ENCODE data around the gene GNAZ. TPM values are rescaled to one million over a fixed set of nuclear protein-coding genes. Genes with fewer than 3 reads are reported as not detected.

The GNAZ gene
- 0.87 and 1.2 TPM in 2 replicates for total RNA-seq

DNA sequence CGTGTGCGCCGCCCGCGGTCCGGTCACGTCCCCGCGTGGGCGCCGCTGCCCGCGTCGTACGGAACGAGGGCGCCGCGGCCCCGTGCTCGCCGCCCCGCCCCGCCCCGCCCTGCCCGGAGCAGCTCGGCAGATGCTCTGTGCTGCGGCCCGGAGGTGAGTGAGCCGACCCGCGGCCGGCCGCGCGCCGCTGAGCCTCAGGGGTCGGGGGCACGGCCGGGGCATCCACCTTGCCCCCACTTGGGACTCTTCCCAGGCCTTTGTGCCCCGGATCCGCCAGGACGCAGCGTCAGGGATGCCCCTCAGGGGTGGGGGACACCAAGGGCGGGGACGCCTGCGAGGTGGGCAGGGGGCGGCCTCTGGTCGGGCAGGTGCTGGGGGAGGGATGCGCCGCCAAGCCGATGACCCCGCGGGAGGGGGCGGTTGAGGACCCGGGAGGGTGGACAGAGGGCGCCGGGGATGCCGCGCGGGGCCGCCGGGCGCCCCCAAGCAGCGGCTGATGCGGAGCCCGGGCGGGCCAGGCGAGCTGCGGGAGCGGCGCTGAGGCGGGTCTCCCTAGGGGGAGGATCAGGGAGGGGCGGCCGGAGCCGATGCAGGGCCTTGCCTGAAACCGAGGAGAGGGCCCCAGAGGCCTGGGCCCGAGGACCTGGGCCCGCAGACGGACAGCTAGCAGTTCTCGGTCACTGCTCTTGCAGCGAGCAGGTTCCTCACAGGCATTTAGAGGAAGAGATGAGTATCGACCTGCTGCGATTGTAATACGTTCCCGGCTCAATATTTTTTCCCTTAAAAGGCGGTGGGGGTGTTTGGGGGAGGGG lies at the start of gene GNAZ:
GNAZ (plus strand) TSS at position 102 of the 812 bp plus-strand sequence. CDS start 25,177 bp downstream, outside the sequence.

DNA sequence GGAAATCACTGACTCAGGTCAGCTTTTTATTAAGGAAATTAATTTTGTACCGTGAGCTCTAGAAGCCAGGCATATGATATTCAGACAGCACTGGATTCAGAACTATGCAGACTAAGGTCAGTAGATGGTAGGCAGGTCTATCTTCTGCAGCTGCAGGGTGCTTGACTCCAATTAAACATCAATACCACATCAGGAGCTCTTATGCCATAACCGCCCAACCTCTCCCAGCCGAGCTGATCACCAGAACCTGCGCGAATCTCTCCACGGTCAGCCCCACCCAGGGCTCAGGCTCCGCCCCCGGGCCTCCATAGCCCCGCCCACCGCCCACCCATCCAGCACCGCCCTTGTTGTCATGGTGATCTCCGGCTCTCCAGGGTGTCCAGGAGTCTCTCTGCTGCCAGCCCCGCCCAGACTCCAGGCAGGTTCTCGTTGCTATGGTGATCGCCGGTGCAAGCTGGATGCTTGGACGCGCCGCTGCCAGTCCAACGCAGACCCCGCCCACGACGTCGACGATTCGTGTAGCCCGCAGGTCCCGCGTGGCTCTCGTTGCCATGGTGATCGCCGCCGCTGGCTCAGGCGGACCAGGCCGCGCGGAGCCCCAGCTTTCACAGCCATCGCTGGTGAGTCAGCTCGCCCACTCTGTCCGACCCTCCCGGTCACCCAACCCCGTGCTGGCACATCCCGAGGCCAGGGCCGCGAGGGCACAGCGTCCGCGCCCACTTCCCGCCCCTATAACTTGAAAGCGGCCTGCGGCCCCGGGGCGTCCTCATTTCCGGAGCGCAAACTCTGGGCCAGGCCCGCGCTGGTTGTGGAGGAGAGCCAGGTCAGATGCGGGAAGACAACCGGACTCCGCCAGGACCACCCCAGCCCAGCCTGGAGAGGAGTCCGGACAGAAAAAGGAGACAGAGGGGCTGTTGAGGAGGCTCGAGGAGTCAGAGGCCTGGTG lies 74.9 kb downstream of the GNAZ start, which contains the start of gene RAB36:
RAB36 (plus strand) TSS at position 546 of the 946 bp plus-strand sequence. CDS start 1,140 bp downstream, outside the sequence.

Other genes starting within 250 kb of the GNAZ start
- not detected in 2 replicates for gene IGLL5, start 182.7 kb upstream of the GNAZ start, total RNA-seq
- gene RSPH14, start 71.5 kb downstream of the GNAZ start, total RNA-seq = 0.15 TPM in 1 of 2 replicates, not detected in the other
- gene RAB36, start 75.0 kb downstream of the GNAZ start, total RNA-seq = 4.2 and 5.6 TPM in 2 replicates
- gene BCR, start 110.0 kb downstream of the GNAZ start, total RNA-seq = 43.9 and 48.3 TPM in 2 replicates